Measurements from ENCODE around the gene FBXL16. TPM values are rescaled to one million over a fixed set of nuclear protein-coding genes. Genes with fewer than 3 reads are reported as not detected.

Gene FBXL16
- polyA plus RNA-seq, 4 donors = 0.79 to 2.0 (median 1.2) TPM

- no peak for DNase-seq (ENCODE audit: low read depth in 4 of 4, low spot score in 3 of 4)
Observed at GRCh38 chr16:711548-712320, 6.1 kb upstream of the FBXL16 start.

- no peak for DNase-seq (ENCODE audit: low read depth in 4 of 4, low spot score in 3 of 4)
Observed at GRCh38 chr16:711084-711483, 5.5 kb upstream of the FBXL16 start.

- DNase-seq (ENCODE audit: low read depth in 4 of 4, low spot score in 3 of 4) = no peak
Observed at GRCh38 chr16:710500-711075, 5.0 kb upstream of the FBXL16 start.

GRCh38 chr16:709566-710499 is 4.2 kb upstream of the FBXL16 start:
- DNase-seq (ENCODE audit: low read depth in 4 of 4, low spot score in 3 of 4) = no peak

GRCh38 chr16:708959-709358 is 3.4 kb upstream of the FBXL16 start:
- no peak for DNase-seq (ENCODE audit: low read depth in 4 of 4, low spot score in 3 of 4)

- no peak for DNase-seq (ENCODE audit: low read depth in 4 of 4, low spot score in 3 of 4)
Observed at GRCh38 chr16:708019-708418, 2.4 kb upstream of the FBXL16 start.

- no peak for DNase-seq (ENCODE audit: low read depth in 4 of 4, low spot score in 3 of 4)
Observed at GRCh38 chr16:707062-707538, 1.5 kb upstream of the FBXL16 start.

- DNase-seq (ENCODE audit: low read depth in 4 of 4, low spot score in 3 of 4) = no peak
Observed at GRCh38 chr16:706189-707061, 824 bp upstream of the FBXL16 start.

- DNase-seq (ENCODE audit: low read depth in 4 of 4, low spot score in 3 of 4) = no peak
Observed at GRCh38 chr16:704552-705380, 835 bp downstream of the FBXL16 start.

- no peak for DNase-seq (ENCODE audit: low read depth in 4 of 4, low spot score in 3 of 4)
Observed at GRCh38 chr16:704047-704446, 1.6 kb downstream of the FBXL16 start.

- no peak for DNase-seq (ENCODE audit: low read depth in 4 of 4, low spot score in 3 of 4)
Observed at GRCh38 chr16:703406-703805, 2.2 kb downstream of the FBXL16 start.

- DNase-seq (ENCODE audit: low read depth in 4 of 4, low spot score in 3 of 4) = no peak
Observed at GRCh38 chr16:702341-702740, 3.3 kb downstream of the FBXL16 start.

- no peak for DNase-seq (ENCODE audit: low read depth in 4 of 4, low spot score in 3 of 4)
Observed at GRCh38 chr16:700684-701584, 4.7 kb downstream of the FBXL16 start.

- DNase-seq (ENCODE audit: low read depth in 4 of 4, low spot score in 3 of 4) = no peak
Observed at GRCh38 chr16:698911-699671, 6.5 kb downstream of the FBXL16 start.

GRCh38 chr16:695355-696089 is 10.1 kb downstream of the FBXL16 start:
- no peak for DNase-seq (ENCODE audit: low read depth in 4 of 4, low spot score in 3 of 4)

- DNase-seq (ENCODE audit: low read depth in 4 of 4, low spot score in 3 of 4) = no peak
Observed at GRCh38 chr16:694863-695354, 10.7 kb downstream of the FBXL16 start.
